NK-92 (cell line): ENCODE data around the gene FHOD3.

ENCODE experiments used
- DNase-seq: peaks from one replicate; lab custom pipeline; 2025; ENCODE audit not compliant: unreplicated experiment; lab: John Stamatoyannopoulos, UW

FHOD3 gene

GRCh38 chr18:36295880-36296301, 1.6 kb upstream of the FHOD3 start:
- DNase-seq: no peak

- DNase-seq: no peak
Observed at GRCh38 chr18:36296650-36297416, 680 bp upstream of the FHOD3 start.

GRCh38 chr18:36298126-36298741, 721 bp downstream of the FHOD3 start:
- DNase-seq: no peak

GRCh38 chr18:36299015-36299414, 1.5 kb downstream of the FHOD3 start:
- no peak for DNase-seq

GRCh38 chr18:36300211-36300610, 2.7 kb downstream of the FHOD3 start:
- no peak for DNase-seq

GRCh38 chr18:36301884-36302283, 4.4 kb downstream of the FHOD3 start:
- no peak for DNase-seq

- no peak for DNase-seq
Observed at GRCh38 chr18:36302676-36303075, 5.2 kb downstream of the FHOD3 start.

GRCh38 chr18:36303211-36303844, 5.8 kb downstream of the FHOD3 start:
- no peak for DNase-seq

GRCh38 chr18:36304723-36305122, 7.2 kb downstream of the FHOD3 start:
- DNase-seq: no peak

GRCh38 chr18:36305375-36305774, 7.9 kb downstream of the FHOD3 start:
- DNase-seq: no peak

- no peak for DNase-seq
Observed at GRCh38 chr18:36307513-36307912, 10.0 kb downstream of the FHOD3 start.

GRCh38 chr18:36308711-36309435, 11.4 kb downstream of the FHOD3 start:
- no peak for DNase-seq

- DNase-seq: no peak
Observed at GRCh38 chr18:36309436-36310391, 12.2 kb downstream of the FHOD3 start.

- no peak for DNase-seq
Observed at GRCh38 chr18:36311026-36311570, 13.6 kb downstream of the FHOD3 start.

- DNase-seq: no peak
Observed at GRCh38 chr18:36312806-36313395, 15.4 kb downstream of the FHOD3 start.

- DNase-seq: no peak
Observed at GRCh38 chr18:36314098-36314497, 16.6 kb downstream of the FHOD3 start.

GRCh38 chr18:36314754-36315153, 17.2 kb downstream of the FHOD3 start:
- DNase-seq: no peak

GRCh38 chr18:36315736-36316135, 18.2 kb downstream of the FHOD3 start:
- no peak for DNase-seq

- DNase-seq: no peak
Observed at GRCh38 chr18:36316246-36316645, 18.7 kb downstream of the FHOD3 start.
